ENCODE measurements around the gene KRTAP2-2. TPM values are rescaled to one million over a fixed set of nuclear protein-coding genes. Genes with fewer than 3 reads are reported as not detected.
"Not testable (repeated sequence)": the region's sequence is repeated elsewhere in the genome, so short reads cannot be mapped to it uniquely, and the experiment has no call there.

KRTAP2-2 gene
- total RNA-seq, 3 donors from 2014 or later: not detected

GRCh38 chr17:41054556-41054955 lies 474 bp downstream of the KRTAP2-2 start:
- H3K4me3 Mint-ChIP-seq; H3K4me1 Mint-ChIP-seq (ENCODE audit: low read depth); H3K9me3 Mint-ChIP-seq; H3K36me3 Mint-ChIP-seq (ENCODE audit: insufficient read depth); DNase-seq; ATAC-seq: not testable (repeated sequence)
- H3K27me3 Mint-ChIP-seq (ENCODE audit: low read depth): peaks cover 27% of the 10 kb centered on the region

- Mint-ChIP-seq H3K4me1 (ENCODE audit: low read depth) (no peaks in the 10 kb centered on the region), H3K27me3 (ENCODE audit: low read depth) (peaks cover 24% of the 10 kb centered on the region), H3K9me3 (peaks cover 7% of the 10 kb centered on the region), H3K4me3 (no peak overlapping the region), H3K36me3 (ENCODE audit: insufficient read depth) (no peaks in the 10 kb centered on the region)
- ATAC-seq (no peak), DNase-seq (no peak)
Observed at GRCh38 chr17:41054025-41054424, 1.0 kb downstream of the KRTAP2-2 start.

- Mint-ChIP-seq H3K27me3 (ENCODE audit: low read depth) (peaks cover 19% of the 10 kb centered on the region), H3K4me3 (no peak overlapping the region), H3K36me3 (ENCODE audit: insufficient read depth) (no peaks in the 10 kb centered on the region), H3K9me3 (peaks cover 5% of the 10 kb centered on the region), H3K4me1 (ENCODE audit: low read depth) (no peaks in the 10 kb centered on the region)
- ATAC-seq (no peak), DNase-seq (no peak)
Observed at GRCh38 chr17:41052566-41052965, 2.5 kb downstream of the KRTAP2-2 start.

- Mint-ChIP-seq H3K27me3 (ENCODE audit: low read depth) (peaks cover 14% of the 10 kb centered on the region), H3K9me3 (no peaks in the 10 kb centered on the region), H3K4me3 (no peak overlapping the region), H3K4me1 (ENCODE audit: low read depth) (no peaks in the 10 kb centered on the region), H3K36me3 (ENCODE audit: insufficient read depth) (no peaks in the 10 kb centered on the region)
- ATAC-seq (no peak), DNase-seq (no peak)
Observed at GRCh38 chr17:41049110-41049509, 5.9 kb downstream of the KRTAP2-2 start.

- DNase-seq: no peak
- ATAC-seq: no peak
- Mint-ChIP-seq H3K9me3 (peaks cover 3% of the 10 kb centered on the region), H3K4me1 (ENCODE audit: low read depth) (no peaks in the 10 kb centered on the region), H3K4me3 (no peak overlapping the region), H3K36me3 (ENCODE audit: insufficient read depth) (no peaks in the 10 kb centered on the region), H3K27me3 (ENCODE audit: low read depth) (peaks cover 18% of the 10 kb centered on the region)
Observed at GRCh38 chr17:41048441-41048840, 6.6 kb downstream of the KRTAP2-2 start.

GRCh38 chr17:41046735-41047465 lies 8.1 kb downstream of the KRTAP2-2 start, which contains the start of gene KRTAP2-1:
Gene KRTAP2-1, minus strand, starts transcription at chr17:41047316. Its CDS starts 49 bp downstream, at chr17:41047267.
- not testable (repeated sequence) for H3K4me3 Mint-ChIP-seq; ATAC-seq; H3K9me3 Mint-ChIP-seq; H3K4me1 Mint-ChIP-seq (ENCODE audit: low read depth); H3K36me3 Mint-ChIP-seq (ENCODE audit: insufficient read depth); DNase-seq
- peaks cover 18% of the 10 kb centered on the region for H3K27me3 Mint-ChIP-seq (ENCODE audit: low read depth)

- ATAC-seq (no peak), DNase-seq (no peak)
- H3K36me3 Mint-ChIP-seq (ENCODE audit: insufficient read depth): no peaks in the 10 kb centered on the region
- no peaks in the 10 kb centered on the region for H3K4me1 Mint-ChIP-seq (ENCODE audit: low read depth)
- H3K9me3 Mint-ChIP-seq: peaks cover 6% of the 10 kb centered on the region
- H3K4me3 Mint-ChIP-seq: no peak overlapping the region
- H3K27me3 Mint-ChIP-seq (ENCODE audit: low read depth): peaks cover 20% of the 10 kb centered on the region
Observed at GRCh38 chr17:41042953-41043352, 12.1 kb downstream of the KRTAP2-2 start.

GRCh38 chr17:41040783-41041571 lies 14.1 kb downstream of the KRTAP2-2 start, which contains the start of gene KRTAP1-1:
Gene KRTAP1-1, minus strand, starts transcription at chr17:41041450. Its CDS starts 53 bp downstream, at chr17:41041397.
- not testable (repeated sequence) for H3K4me3 Mint-ChIP-seq; H3K36me3 Mint-ChIP-seq (ENCODE audit: insufficient read depth); DNase-seq; H3K9me3 Mint-ChIP-seq; ATAC-seq; H3K4me1 Mint-ChIP-seq (ENCODE audit: low read depth)
- peaks cover 20% of the 10 kb centered on the region for H3K27me3 Mint-ChIP-seq (ENCODE audit: low read depth)

GRCh38 chr17:41037853-41038350 lies 17.1 kb downstream of the KRTAP2-2 start:
- H3K4me1 Mint-ChIP-seq (ENCODE audit: low read depth): no peaks in the 10 kb centered on the region
- no peaks in the 10 kb centered on the region for H3K36me3 Mint-ChIP-seq (ENCODE audit: insufficient read depth)
- H3K9me3 Mint-ChIP-seq: no peaks in the 10 kb centered on the region
- DNase-seq (no peak), ATAC-seq (no peak)
- peaks cover 19% of the 10 kb centered on the region for H3K27me3 Mint-ChIP-seq (ENCODE audit: low read depth)
- no peak overlapping the region for H3K4me3 Mint-ChIP-seq

- H3K4me3 Mint-ChIP-seq; H3K36me3 Mint-ChIP-seq (ENCODE audit: insufficient read depth); DNase-seq; H3K9me3 Mint-ChIP-seq; H3K4me1 Mint-ChIP-seq (ENCODE audit: low read depth); ATAC-seq: not testable (repeated sequence)
- H3K27me3 Mint-ChIP-seq (ENCODE audit: low read depth): peaks cover 28% of the 10 kb centered on the region
Observed at GRCh38 chr17:41034346-41034935, 20.6 kb downstream of the KRTAP2-2 start, which contains the start of gene KRTAP1-3. Gene KRTAP1-3, minus strand, starts transcription at chr17:41034874. Its CDS starts 53 bp downstream, at chr17:41034821.

GRCh38 chr17:41029633-41030245 lies 25.3 kb downstream of the KRTAP2-2 start, which contains the start of gene KRTAP1-4:
Gene KRTAP1-4, minus strand, starts transcription at chr17:41030195. Its CDS starts 117 bp downstream, at chr17:41030078.
- Mint-ChIP-seq H3K27me3 (ENCODE audit: low read depth) (peaks cover 33% of the 10 kb centered on the region), H3K4me1 (ENCODE audit: low read depth) (no peaks in the 10 kb centered on the region), H3K4me3 (no peak within 1 kb of the TSS), H3K9me3 (no peaks in the 10 kb centered on the region), H3K36me3 (ENCODE audit: insufficient read depth) (no peaks in the 10 kb centered on the region)
- DNase-seq (no peak), ATAC-seq (no peak)

- H3K4me3 Mint-ChIP-seq: no peak within 1 kb of the TSS
Observed at GRCh38 chr17:41026715-41027471, 28.1 kb downstream of the KRTAP2-2 start, which contains the start of gene KRTAP1-5. Gene KRTAP1-5, minus strand, starts transcription at chr17:41027208. Its CDS starts 53 bp downstream, at chr17:41027155.

GRCh38 chr17:41024697-41025096 lies 30.3 kb downstream of the KRTAP2-2 start:
- H3K27me3 Mint-ChIP-seq (ENCODE audit: low read depth): peaks cover 11% of the 10 kb centered on the region
- H3K4me1 Mint-ChIP-seq (ENCODE audit: low read depth): no peaks in the 10 kb centered on the region
- DNase-seq (no peak), ATAC-seq (no peak)
- H3K36me3 Mint-ChIP-seq (ENCODE audit: insufficient read depth): no peaks in the 10 kb centered on the region
- no peaks in the 10 kb centered on the region for H3K9me3 Mint-ChIP-seq
- H3K4me3 Mint-ChIP-seq: no peak overlapping the region

More at GRCh38 chr17:41026715-41027471, 28.1 kb downstream of the KRTAP2-2 start, which contains the start of gene KRTAP1-5:
- ATAC-seq (no peak), DNase-seq (no peak)
- no peaks in the 10 kb centered on the region for H3K4me1 Mint-ChIP-seq (ENCODE audit: low read depth)
- H3K36me3 Mint-ChIP-seq (ENCODE audit: insufficient read depth): no peaks in the 10 kb centered on the region
- no peaks in the 10 kb centered on the region for H3K9me3 Mint-ChIP-seq
- H3K27me3 Mint-ChIP-seq (ENCODE audit: low read depth): peaks cover 20% of the 10 kb centered on the region

Data from activated T-cell treated with anti-CD3 and anti-CD28 coated beads, Interleukin-2, amount 50 U/mL, for 4 hours (primary cell).